Progenitor cell of endocrine pancreas (in vitro differentiated cells): ENCODE data around the gene EXOC6B. TPM values are rescaled to one million over a fixed set of nuclear protein-coding genes. Genes with fewer than 3 reads are reported as not detected.

Experiments
- DNase-seq: peaks from one replicate; pipeline ENCODE4 v3.0.0; 2021; ENCODE audit warnings: low spot score; ENCODE audit not compliant: unreplicated experiment
- H3K27ac Mint-ChIP-seq: 2 replicates; pipeline ENCODE4 v1.8.0; 2021; ENCODE audit warnings: mild to moderate bottlenecking, moderate library complexity, mixed read lengths
- H3K27me3 Mint-ChIP-seq: 2 replicates; pipeline ENCODE4 v1.8.0; 2021; ENCODE audit warnings: mixed read lengths
- H3K36me3 Mint-ChIP-seq: 2 replicates; pipeline ENCODE4 v1.8.0; 2022; ENCODE audit warnings: mixed read lengths; ENCODE audit not compliant: insufficient read depth
- H3K4me1 Mint-ChIP-seq: 2 replicates; pipeline ENCODE4 v1.8.0; 2021; ENCODE audit warnings: low read depth, mixed read lengths
- H3K4me3 Mint-ChIP-seq: 2 replicates; pipeline ENCODE4 v1.8.0; 2021; ENCODE audit warnings: low read depth, mild to moderate bottlenecking, moderate library complexity, mixed read lengths
- H3K9me3 Mint-ChIP-seq: 2 replicates; pipeline ENCODE4 v1.8.0; 2021; ENCODE audit warnings: low read depth, mixed read lengths
- CTCF ChIP-seq: fragments of 200-600 bp; sonication (generic); IDR thresholded peaks from one replicate; pipeline ENCODE4 v1.5.0; 2021; ENCODE audit warnings: antibody characterized with exemption, mild to moderate bottlenecking; ENCODE audit not compliant: unreplicated experiment
- total RNA-seq: library from RNA; stranded (reverse); gene quantifications from 2 replicates; pipeline ENCODE4 v1.2.1, GENCODE V29; 2021

Gene EXOC6B
- total RNA-seq, 1 donor from 2014 or later: 71.9 TPM

- peak overlapping the region; percentile 93 for H3K27ac Mint-ChIP-seq
- peak; percentile 94 for DNase-seq
These were observed 36.6 kb upstream of the EXOC6B start for GRCh38 chr2:72862239-72862988.

GRCh38 chr2:72859831-72860262 lies 34.0 kb upstream of the EXOC6B start:
- DNase-seq: peak; percentile 56
- Mint-ChIP-seq H3K27me3 (peaks cover 13% of the 10 kb centered on the region), H3K4me3 (no peak overlapping the region)

More at GRCh38 chr2:72862239-72862988, 36.6 kb upstream of the EXOC6B start:
- peak; percentile 99 for TF ChIP-seq CTCF
- Mint-ChIP-seq H3K4me1 (peaks cover 4% of the 10 kb centered on the region), H3K4me3 (peak overlapping the region; percentile 72), H3K9me3 (no peaks in the 10 kb centered on the region), H3K36me3 (no peaks in the 10 kb centered on the region), H3K27me3 (peaks cover 13% of the 10 kb centered on the region)

GRCh38 chr2:72851333-72851732 lies 25.5 kb upstream of the EXOC6B start:
- TF ChIP-seq CTCF: no peak
- peaks cover 3% of the 10 kb centered on the region for H3K27me3 Mint-ChIP-seq
- no peak for DNase-seq
- no peaks in the 10 kb centered on the region for H3K4me1 Mint-ChIP-seq
- no peaks in the 10 kb centered on the region for H3K36me3 Mint-ChIP-seq
- H3K4me3 Mint-ChIP-seq: no peak overlapping the region
- H3K27ac Mint-ChIP-seq: no peak overlapping the region
- no peaks in the 10 kb centered on the region for H3K9me3 Mint-ChIP-seq

More at GRCh38 chr2:72859831-72860262, 34.0 kb upstream of the EXOC6B start:
- H3K9me3 Mint-ChIP-seq: no peaks in the 10 kb centered on the region
- peaks cover 4% of the 10 kb centered on the region for H3K4me1 Mint-ChIP-seq
- peak; percentile 75 for TF ChIP-seq CTCF
- H3K36me3 Mint-ChIP-seq: no peaks in the 10 kb centered on the region
- no peak overlapping the region for H3K27ac Mint-ChIP-seq

GRCh38 chr2:72849138-72849462 lies 23.3 kb upstream of the EXOC6B start:
- Mint-ChIP-seq H3K36me3 (no peaks in the 10 kb centered on the region), H3K27ac (no peak overlapping the region), H3K4me1 (no peaks in the 10 kb centered on the region), H3K27me3 (peaks cover 3% of the 10 kb centered on the region), H3K9me3 (no peaks in the 10 kb centered on the region), H3K4me3 (no peak overlapping the region)
- DNase-seq: no peak
- no peak for TF ChIP-seq CTCF

GRCh38 chr2:72848436-72849137 lies 22.8 kb upstream of the EXOC6B start:
- no peak for DNase-seq
- Mint-ChIP-seq H3K27ac (no peak overlapping the region), H3K4me1 (no peaks in the 10 kb centered on the region), H3K9me3 (no peaks in the 10 kb centered on the region), H3K4me3 (no peak overlapping the region), H3K36me3 (no peaks in the 10 kb centered on the region), H3K27me3 (peaks cover 3% of the 10 kb centered on the region)
- no peak for TF ChIP-seq CTCF
